IMR-90 (cell line): ENCODE results near the gene KCNMA1. TPM values are rescaled to one million over a fixed set of nuclear protein-coding genes. Genes with fewer than 3 reads are reported as not detected.
A peak's percentile ranks its signal among the peaks of the same experiment; 100 is the strongest.

Experiments used
- ATAC-seq: fragments of 200-7000 bp; cut with Tn5 transposase; 2 replicates; pipeline ENCODE4 v1.9.1; 2020; ENCODE audit warnings: low read depth, mild to moderate bottlenecking, moderate library complexity
- BruUV-seq: library from RNA; stranded (reverse); fragments of 400-500 nt; replicated peaks from 2 replicates; lab custom pipeline; 2021; lab: Mats Ljungman, UMichigan
- CTCF ChIA-PET: fragments of 300-600 bp; formaldehyde crosslinking; extraction: SDS; loops from one replicate; lab custom pipeline; 2021; ENCODE audit warnings: antibody characterized with exemption; lab: Yijun Ruan, JAX
- POLR2A ChIA-PET: fragments of 300-600 bp; sonication (Branson Sonifier 250); formaldehyde crosslinking; loops from one replicate; lab custom pipeline; 2022; ENCODE audit warnings: antibody characterized with exemption; ENCODE audit not compliant: unreplicated experiment; lab: Charles Lee
- DNase-seq: peaks from one replicate; pipeline ENCODE4 v3.0.0; 2013
- H2AFZ ChIP-seq: replicated peaks from 2 replicates; pipeline ENCODE3; 2013; ENCODE audit warnings: low read length, mild to moderate bottlenecking; ENCODE audit not compliant: poor library complexity
- H2AK5ac ChIP-seq: 2 replicates; pipeline ENCODE4 v1.6.1; 2013; ENCODE audit warnings: low read depth, low read length, inconsistent platforms
- H2AK9ac ChIP-seq: replicated peaks from 2 replicates; pipeline ENCODE3; 2013; ENCODE audit warnings: mild to moderate bottlenecking, low read depth, low read length, moderate library complexity; ENCODE audit not compliant: poor library complexity
- H2BK120ac ChIP-seq: 2 replicates; pipeline ENCODE4 v1.6.1; 2013; ENCODE audit warnings: low read depth, low read length, inconsistent platforms
- H2BK15ac ChIP-seq: 3 replicates; pipeline ENCODE4 v1.6.1; 2013; ENCODE audit warnings: low read depth, low read length, inconsistent platforms
- H2BK20ac ChIP-seq: 2 replicates; pipeline ENCODE4 v1.6.1; 2013; ENCODE audit warnings: low read depth, mild to moderate bottlenecking, inconsistent platforms, low read length, moderate library complexity
- H2BK5ac ChIP-seq: 2 replicates; pipeline ENCODE4 v1.6.1; 2013; ENCODE audit warnings: mild to moderate bottlenecking, low read depth, low read length, inconsistent platforms; ENCODE audit not compliant: poor library complexity, severe bottlenecking
- H3K14ac ChIP-seq: replicated peaks from 2 replicates; pipeline ENCODE4 v1.6.1; 2013; ENCODE audit warnings: low read depth, low read length, inconsistent platforms
- H3K18ac ChIP-seq: 2 replicates; pipeline ENCODE4 v1.6.1; 2013; ENCODE audit warnings: low read depth, low read length, control low read depth
- H3K23ac ChIP-seq: 2 replicates; pipeline ENCODE4 v1.6.1; 2013; ENCODE audit warnings: low read depth, low read length, inconsistent platforms
- H3K27ac ChIP-seq: 2 replicates; pipeline ENCODE4 v1.5.1; 2013; ENCODE audit warnings: mild to moderate bottlenecking, control low read depth, low read length; ENCODE audit not compliant: insufficient read depth
- H3K27me3 ChIP-seq: 2 replicates; pipeline ENCODE4 v1.6.1; 2013; ENCODE audit warnings: low read length; ENCODE audit not compliant: control insufficient read depth, insufficient read depth
- H3K36me3 ChIP-seq: 2 replicates; pipeline ENCODE4 v1.6.1; 2013; ENCODE audit warnings: low read length, mixed read lengths; ENCODE audit not compliant: control insufficient read depth, insufficient read depth
- H3K4ac ChIP-seq: 2 replicates; pipeline ENCODE4 v1.6.1; 2013; ENCODE audit warnings: low read depth, low read length, inconsistent platforms
- H3K4me1 ChIP-seq: 2 replicates; pipeline ENCODE4 v1.6.1; 2013; ENCODE audit warnings: low read length, mixed read lengths; ENCODE audit not compliant: control insufficient read depth, insufficient read depth
- H3K4me2 ChIP-seq: 2 replicates; pipeline ENCODE4 v1.6.1; 2013; ENCODE audit warnings: low read depth, mild to moderate bottlenecking, control low read depth, low read length, moderate library complexity
- H3K4me3 ChIP-seq: 2 replicates; pipeline ENCODE4 v1.5.1; 2013; ENCODE audit warnings: low read depth, mild to moderate bottlenecking, control low read depth, low read length, moderate library complexity; ENCODE audit not compliant: insufficient read depth
- H3K56ac ChIP-seq: 2 replicates; pipeline ENCODE4 v1.6.1; 2013; ENCODE audit warnings: low read length, inconsistent platforms; ENCODE audit not compliant: insufficient read depth; ENCODE audit errors: extremely low read depth
- H3K79me1 ChIP-seq, 2 experiments: 2 replicates each; pipeline ENCODE4 v1.6.1; 2013; ENCODE audit warnings: low read length in 2 of 2, inconsistent platforms in 1 of 2, low read depth in 1 of 2
- H3K9ac ChIP-seq: 2 replicates; pipeline ENCODE4 v1.6.1; 2013; ENCODE audit warnings: low read depth, low read length, control low read depth
- H3K9me1 ChIP-seq: 2 replicates; pipeline ENCODE4 v1.6.1; 2013; ENCODE audit warnings: low read length, inconsistent platforms; ENCODE audit not compliant: insufficient read depth
- H3K9me3 ChIP-seq: 2 replicates; pipeline ENCODE4 v1.6.1; 2013; ENCODE audit warnings: low read length; ENCODE audit not compliant: control insufficient read depth, insufficient read depth
- H4K20me1 ChIP-seq: 2 replicates; pipeline ENCODE4 v1.6.1; 2013; ENCODE audit warnings: low read length, inconsistent platforms; ENCODE audit not compliant: insufficient read depth
- H4K5ac ChIP-seq: 2 replicates; pipeline ENCODE4 v1.6.1; 2013; ENCODE audit warnings: mild to moderate bottlenecking, low read depth, low read length, control low read depth
- H4K8ac ChIP-seq, 2 experiments: 2 replicates each; pipeline ENCODE4 v1.6.1; 2013; ENCODE audit warnings: low read depth in 2 of 2, low read length in 2 of 2, control low read depth in 1 of 2, inconsistent platforms in 1 of 2
- H4K91ac ChIP-seq: 2 replicates; pipeline ENCODE4 v1.6.1; 2013; ENCODE audit warnings: low read depth, low read length, inconsistent platforms; ENCODE audit not compliant: insufficient read depth
- CEBPB ChIP-seq: IDR thresholded peaks from 2 replicates; pipeline ENCODE4 v1.6.1; 2012; ENCODE audit warnings: low read depth, low read length, improper control_type of control experiment
- CTCF ChIP-seq: conservative IDR thresholded peaks from 2 replicates; pipeline ENCODE4 v1.5.1; 2012; ENCODE audit warnings: mild to moderate bottlenecking, low read depth, low read length, improper control_type of control experiment
- ELK1 ChIP-seq: fragments of 150-350 bp; IDR thresholded peaks from 2 replicates; pipeline ENCODE4 v1.6.1; 2016; ENCODE audit warnings: low read depth, mild to moderate bottlenecking, low read length, moderate library complexity, borderline replicate concordance
- MAZ ChIP-seq: IDR thresholded peaks from 2 replicates; pipeline ENCODE4 v1.6.1; 2012; ENCODE audit warnings: low read depth, mild to moderate bottlenecking, low read length, improper control_type of control experiment, moderate library complexity, borderline replicate concordance
- POLR2A ChIP-seq: IDR thresholded peaks from 2 replicates; pipeline ENCODE4 v1.6.1; 2012; ENCODE audit warnings: mild to moderate bottlenecking, low read depth, low read length
- SMC3 ChIP-seq: fragments of 150-350 bp; IDR thresholded peaks from 2 replicates; pipeline ENCODE4 v1.6.1; 2016; ENCODE audit warnings: low read depth, mild to moderate bottlenecking, antibody characterized with exemption, low read length, moderate library complexity
- WGBS, 2 experiments: methylation state at CpG; one replicate each; pipeline versions ENCODE4 v1.1.5 to v1.1.7; 2013; ENCODE audit warnings: missing lambda C conversion rate in 2 of 2; ENCODE audit not compliant: insufficient read length in 1 of 2; ENCODE audit errors: extremely low coverage in 2 of 2; 5-methylcytosine and 5-hydroxymethylcytosine counted together
- dilution Hi-C: fragments of 300-500 bp; cut with HindIII; formaldehyde crosslinking; loops from one replicate; pipeline ENCODE4 v1.14.3; 2018; ENCODE audit warnings: low sequenced_read_pairs; ENCODE audit not compliant: unreplicated experiment
- in situ Hi-C: fragments of 300-500 bp; cut with MboI; formaldehyde crosslinking; loops from 3 replicates; pipeline ENCODE4 v1.14.3; 2019; ENCODE audit warnings: low sequenced_read_pairs, inconsistent platforms, mixed read lengths
- intact Hi-C: fragments of 100-400 bp; cut with micrococcal nuclease; formaldehyde crosslinking; loops from 2 replicates; pipeline ENCODE4 v1.10.0; 2022
- polyA plus RNA-seq, 3 experiments: library from polyadenylated mRNA; depleted of rRNA; stranded (reverse); fragments of >200 nt; gene quantifications; 2 replicates each; pipeline ENCODE4 v1.2.3, GENCODE V29; 2012; ENCODE audit warnings: low replicate concordance in 1 of 3
- total RNA-seq: library from RNA; depleted of rRNA; stranded (reverse); fragments of >200 nt; gene quantifications from 2 replicates; pipeline ENCODE4 v1.2.3, GENCODE V29; 2012

KCNMA1 gene
- total and polyA plus RNA-seq, 2 of the 4 experiments (the other 2 are of a cell fraction) = 25.6 to 29.6 TPM

- Histone ChIP-seq H3K9me1 (peaks cover 7% of the 10 kb centered on the region), H3K4me1 (peaks cover 12% of the 10 kb centered on the region), H3K27ac (no peak overlapping the region), H3K36me3 (no peaks in the 10 kb centered on the region), H3K18ac (peak overlapping the region; percentile 1), H3K79me1 (no peaks in the 10 kb centered on the region), H2AFZ (no peak overlapping the region), H2BK120ac (peak overlapping the region; percentile 30), H2BK15ac (no peak overlapping the region), H3K9ac (no peak overlapping the region), H3K56ac (no peak overlapping the region), H3K27me3 (no peaks in the 10 kb centered on the region), H4K20me1 (no peaks in the 10 kb centered on the region), H3K4ac (peak overlapping the region; percentile 60), H3K4me2 (peak overlapping the region; percentile 14; the same call in 1 of the 2 replicates), H3K14ac (0 out of 2 replicates have a peak overlapping the region, but pooled peaks have one; percentile 6), H2BK20ac (peak overlapping the region; percentile 30), H4K8ac (peak overlapping the region in 1 of 2 experiments; percentile 20; a peak in 3 of 4 replicates), H4K5ac (peak overlapping the region; percentile 65; the same call in 1 of the 2 replicates), H3K4me3 (no peak overlapping the region), H2BK5ac (no peak overlapping the region), H3K9me3 (no peaks in the 10 kb centered on the region), H3K23ac (no peak overlapping the region), H2AK9ac (peak overlapping the region; percentile 33), H2AK5ac (peak overlapping the region; percentile 48), H4K91ac (peak overlapping the region; percentile 50)
- ATAC-seq (peak; percentile 32), DNase-seq (no peak)
- ChIA-PET CTCF (interaction anchor here (0.7 kb wide), 1 partner anchor 177 kb away, joined by 3 read pairs; no protein-coding TSS in a partner anchor), POLR2A (interaction anchor here (0.6 kb wide), 1 partner anchor 301 kb away, joined by 3 read pairs; no protein-coding TSS in a partner anchor)
- in situ Hi-C loops (no loop called here), intact Hi-C loops (loop anchor here (5.0 kb wide), 1 partner anchor 38 kb away; no protein-coding TSS in a partner anchor), dilution Hi-C loops (no loop called here)
- TF ChIP-seq CTCF = no peak
- TF ChIP-seq ELK1 = no peak
- TF ChIP-seq POLR2A = no peak
- TF ChIP-seq CEBPB = no peak
- no peak for TF ChIP-seq MAZ
- no peak for TF ChIP-seq SMC3
- 83% methylated on average over 1 of the region's 3 CpGs; no CpG with 5 or more reads in 1 of the 2 experiments for WGBS, 2 experiments
- no TSS peak for BruUV-seq
Measured at GRCh38 chr10:77300682-77301302, 336.8 kb downstream of the KCNMA1 start.
